ENCODE measurements around the gene EGLN3. TPM values are rescaled to one million over a fixed set of nuclear protein-coding genes. Genes with fewer than 3 reads are reported as not detected.

The EGLN3 gene
- total RNA-seq, 1 donor from 2014 or later, result 7.0 TPM

DNA sequence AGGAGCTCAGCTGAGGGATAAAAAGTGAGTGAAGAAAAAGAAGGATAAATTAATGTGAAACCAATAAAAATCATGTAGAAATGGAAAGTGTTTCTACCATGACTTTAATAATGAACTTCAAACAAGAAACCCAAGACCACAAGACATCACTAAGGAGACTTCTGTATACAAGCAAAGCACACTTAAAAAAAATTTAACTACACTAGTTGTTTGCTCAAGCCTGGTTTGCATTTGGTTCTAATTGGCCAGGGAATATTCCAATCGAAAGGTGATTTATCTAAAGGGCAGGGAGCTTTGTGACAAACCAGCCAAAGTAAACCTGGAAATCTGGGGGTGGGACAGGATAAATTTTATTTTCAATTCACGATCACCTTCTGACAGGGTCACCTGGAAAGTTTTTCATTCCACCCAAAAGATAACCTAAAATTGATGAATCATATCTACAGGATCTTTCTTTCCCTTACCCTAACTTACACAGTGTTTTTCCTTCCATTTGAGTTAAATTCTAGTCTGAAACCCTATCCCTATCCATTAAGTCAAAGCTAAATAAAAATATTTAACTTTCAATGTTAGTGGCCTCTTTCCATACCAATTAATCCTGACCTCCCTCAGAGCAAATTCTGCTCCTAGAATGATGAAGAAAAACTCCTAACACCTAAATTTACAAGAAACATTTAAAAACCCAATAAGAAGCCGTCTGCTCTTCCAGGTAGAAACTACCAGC, 2.6 kb downstream of the EGLN3 start:
- peak overlapping the region; percentile 86 for H3K4me3 ChIP-seq (ENCODE audit: low read depth, low read length)
- no peak for DNase-seq (ENCODE audit: low read depth)
- TF ChIP-seq, protein P1, sequence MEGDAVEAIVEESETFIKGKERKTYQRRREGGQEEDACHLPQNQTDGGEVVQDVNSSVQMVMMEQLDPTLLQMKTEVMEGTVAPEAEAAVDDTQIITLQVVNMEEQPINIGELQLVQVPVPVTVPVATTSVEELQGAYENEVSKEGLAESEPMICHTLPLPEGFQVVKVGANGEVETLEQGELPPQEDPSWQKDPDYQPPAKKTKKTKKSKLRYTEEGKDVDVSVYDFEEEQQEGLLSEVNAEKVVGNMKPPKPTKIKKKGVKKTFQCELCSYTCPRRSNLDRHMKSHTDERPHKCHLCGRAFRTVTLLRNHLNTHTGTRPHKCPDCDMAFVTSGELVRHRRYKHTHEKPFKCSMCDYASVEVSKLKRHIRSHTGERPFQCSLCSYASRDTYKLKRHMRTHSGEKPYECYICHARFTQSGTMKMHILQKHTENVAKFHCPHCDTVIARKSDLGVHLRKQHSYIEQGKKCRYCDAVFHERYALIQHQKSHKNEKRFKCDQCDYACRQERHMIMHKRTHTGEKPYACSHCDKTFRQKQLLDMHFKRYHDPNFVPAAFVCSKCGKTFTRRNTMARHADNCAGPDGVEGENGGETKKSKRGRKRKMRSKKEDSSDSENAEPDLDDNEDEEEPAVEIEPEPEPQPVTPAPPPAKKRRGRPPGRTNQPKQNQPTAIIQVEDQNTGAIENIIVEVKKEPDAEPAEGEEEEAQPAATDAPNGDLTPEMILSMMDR (conservative IDR thresholded peaks at IDR 0.05; ENCODE audit: low read depth, low read length), result no peak

DNA sequence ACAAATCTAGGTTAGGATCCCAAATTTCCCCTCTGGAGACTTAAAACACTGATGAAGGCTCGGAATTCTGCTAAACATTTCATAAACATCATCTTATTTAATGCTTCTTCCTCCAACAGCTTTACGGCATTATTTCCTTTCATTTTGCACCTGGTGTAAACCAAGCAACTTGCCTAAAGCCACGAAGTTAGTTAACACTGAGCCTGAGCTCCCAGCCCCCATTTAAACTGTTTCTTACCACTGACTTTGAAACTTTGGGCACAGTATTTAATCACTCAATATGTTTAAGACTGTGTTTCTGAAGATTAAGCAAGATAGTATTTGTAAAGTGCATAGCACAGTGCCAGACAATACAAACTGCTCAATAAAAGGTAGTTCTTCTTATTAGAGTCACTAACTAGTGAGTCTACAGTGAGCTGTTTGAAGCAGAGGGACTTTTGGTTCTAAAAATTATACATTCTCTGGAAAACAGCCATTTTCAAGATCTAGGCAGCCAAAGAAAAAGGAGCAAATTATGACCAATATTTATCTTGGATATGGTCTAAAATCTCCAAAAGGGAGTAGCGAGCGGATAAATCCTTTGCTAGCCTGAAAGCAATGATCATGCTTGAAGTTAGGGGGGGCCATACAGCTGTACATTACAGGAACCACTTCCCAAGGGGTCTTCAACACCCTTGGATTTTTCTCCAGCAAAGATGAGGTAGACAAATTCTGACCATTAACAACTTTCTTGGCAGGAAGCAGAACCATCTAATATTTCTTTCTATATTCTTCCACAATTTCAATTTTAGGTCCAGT, 4.0 kb downstream of the EGLN3 start:
- peak overlapping the region; percentile 7 for H3K4me3 ChIP-seq (ENCODE audit: low read depth, low read length)
- no peak for DNase-seq (ENCODE audit: low read depth)

DNA sequence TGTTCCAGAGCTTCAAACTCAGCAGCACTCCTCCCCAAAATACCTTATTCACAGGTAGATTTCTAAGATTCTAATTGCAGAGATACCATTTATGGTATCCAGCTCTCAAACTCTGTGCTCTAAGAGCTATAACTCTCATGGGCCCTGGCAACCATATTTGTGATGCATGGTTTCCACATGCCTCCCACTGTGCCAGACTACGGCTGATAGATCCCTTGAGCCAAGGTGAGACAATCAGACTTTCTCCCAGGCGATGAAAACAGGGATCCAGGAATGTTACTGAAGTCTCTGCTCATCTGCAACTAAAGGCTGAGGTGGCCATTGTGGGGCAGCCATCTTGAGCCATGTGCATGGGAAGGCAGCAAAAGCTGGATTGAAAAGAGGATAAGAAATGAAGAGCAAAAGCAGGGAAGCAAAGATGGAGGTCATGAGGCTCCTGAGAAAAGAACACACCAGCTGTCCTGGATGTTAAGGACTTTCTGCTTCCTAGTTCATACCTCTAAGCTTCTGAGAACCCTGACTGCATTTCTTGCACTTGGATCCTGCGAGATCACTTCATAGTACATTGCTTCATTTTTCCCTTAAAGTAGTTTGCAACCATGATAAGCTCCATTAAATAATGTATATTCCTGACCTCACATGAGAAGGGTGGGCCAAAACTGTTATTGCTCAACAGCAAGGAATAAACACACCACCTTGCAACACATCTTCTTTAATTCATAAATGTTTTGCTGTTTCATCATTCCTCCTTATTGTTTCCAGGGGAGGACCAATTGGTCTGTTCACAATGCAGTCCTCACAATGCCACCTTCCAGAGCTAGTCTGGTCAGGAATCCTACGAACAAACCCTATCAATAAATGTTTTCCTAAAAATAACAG, 5.4 kb downstream of the EGLN3 start:
- DNase-seq (ENCODE audit: low read depth), result no peak
- H3K4me3 ChIP-seq (ENCODE audit: low read depth, low read length), result no peak overlapping the region
- TF ChIP-seq, protein P1 (conservative IDR thresholded peaks at IDR 0.05; ENCODE audit: low read depth, low read length), result no peak

More for the DNA sequence above, 4.0 kb downstream of the EGLN3 start:
- TF ChIP-seq, protein P1 (conservative IDR thresholded peaks at IDR 0.05; ENCODE audit: low read depth, low read length), result no peak

DNA sequence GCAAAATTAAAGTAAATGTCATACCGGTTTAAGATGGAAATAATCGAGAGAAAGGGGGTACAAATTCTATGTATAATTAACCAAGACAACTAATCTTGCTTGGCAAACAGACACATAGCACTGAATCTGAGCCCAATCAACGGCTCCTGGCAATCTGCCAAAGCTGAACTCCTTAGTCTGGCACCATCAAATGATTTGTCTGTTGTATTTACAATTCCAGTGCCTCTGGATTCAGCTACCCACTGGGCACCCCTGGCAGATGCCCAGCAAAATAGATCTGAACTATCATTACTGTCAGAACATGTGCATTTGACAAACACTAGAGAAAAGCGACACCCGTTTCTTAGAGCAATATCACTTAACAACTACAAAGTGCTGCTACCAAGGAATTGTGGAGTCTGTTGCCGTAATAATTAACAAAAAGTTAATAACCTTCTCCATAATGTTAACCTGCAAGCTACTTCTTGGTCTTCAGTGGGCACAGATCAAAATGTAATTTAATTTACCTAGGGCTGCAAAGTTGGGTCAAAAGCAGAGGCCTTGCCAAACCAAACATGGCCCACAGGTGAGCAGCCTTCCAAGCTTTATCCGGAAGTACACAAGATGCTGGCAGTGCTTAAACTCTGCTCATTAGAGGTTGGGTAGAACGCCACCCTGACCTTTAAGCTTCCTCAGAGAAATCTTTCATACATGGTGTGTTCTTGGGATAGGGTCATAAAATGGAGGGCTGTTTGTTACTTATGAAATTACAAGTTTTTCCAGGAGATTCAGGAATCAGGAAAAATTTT, 7.6 kb downstream of the EGLN3 start:
- no peak overlapping the region for H3K4me3 ChIP-seq (ENCODE audit: low read depth, low read length)
- no peak for DNase-seq (ENCODE audit: low read depth)
- TF ChIP-seq, protein P1 (conservative IDR thresholded peaks at IDR 0.05; ENCODE audit: low read depth, low read length), result no peak

DNA sequence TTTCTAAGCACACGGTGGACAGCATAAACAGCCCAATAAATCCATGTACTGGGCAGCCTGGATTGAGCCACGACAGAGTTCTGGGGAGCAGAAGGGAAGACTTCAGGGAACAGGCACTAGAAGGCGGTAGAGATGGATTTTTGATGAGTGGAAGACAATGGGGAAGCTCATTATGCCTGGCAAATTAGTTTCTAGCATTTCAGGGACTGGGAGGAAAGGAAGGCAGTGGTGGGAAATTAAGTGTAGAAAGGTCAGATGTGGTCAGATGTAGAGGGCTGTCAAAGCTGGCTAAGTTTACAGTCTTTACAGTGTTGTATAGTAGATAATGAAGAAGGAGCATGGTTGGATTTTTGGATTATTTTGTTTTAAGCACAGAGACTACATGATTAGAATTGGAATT, 9.2 kb downstream of the EGLN3 start:
- TF ChIP-seq, protein P1 (conservative IDR thresholded peaks at IDR 0.05; ENCODE audit: low read depth, low read length), result peak; percentile 28
- no peak for DNase-seq (ENCODE audit: low read depth)
- no peak overlapping the region for H3K4me3 ChIP-seq (ENCODE audit: low read depth, low read length)

DNA sequence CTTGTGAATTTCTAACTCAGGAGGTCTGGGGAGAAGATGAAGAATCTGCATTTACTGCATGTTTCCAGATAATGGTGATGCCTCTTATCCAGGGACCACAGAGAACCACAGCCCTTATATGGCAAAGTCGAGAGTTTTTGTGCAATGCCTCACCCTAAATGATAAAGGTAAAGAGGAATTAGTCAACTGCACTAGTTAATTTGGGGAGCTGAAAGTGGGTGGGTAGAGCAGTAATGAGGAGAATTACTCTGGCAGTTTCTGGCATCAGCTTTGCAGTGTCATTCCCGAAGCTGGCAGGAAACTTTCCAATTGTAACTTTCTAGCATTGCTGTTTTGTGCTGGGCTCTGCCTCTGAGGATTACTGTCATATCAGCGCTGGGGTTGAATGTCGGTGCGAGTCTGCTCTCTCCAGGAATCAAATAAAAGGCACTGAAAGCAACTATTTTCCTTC, 10.3 kb downstream of the EGLN3 start:
- TF ChIP-seq, protein P1 (conservative IDR thresholded peaks at IDR 0.05; ENCODE audit: low read depth, low read length), result no peak
- DNase-seq (ENCODE audit: low read depth), result no peak
- H3K4me3 ChIP-seq (ENCODE audit: low read depth, low read length), result no peak overlapping the region
